ENCODE results near the gene NCOA1. TPM values are rescaled to one million over a fixed set of nuclear protein-coding genes. Genes with fewer than 3 reads are reported as not detected.

Gene NCOA1
- total RNA-seq, 2 experiments from 2014 or later = 35.5 to 40.6 TPM

GRCh38 chr2:24538720-24539119, 47.7 kb downstream of the NCOA1 start:
- no peak overlapping the region for H3K4me3 Mint-ChIP-seq
- no peaks in the 10 kb centered on the region for H3K27me3 ChIP-seq (ENCODE audit: control insufficient read depth in 1 of 2, insufficient read depth in 2 of 2, low read length in 2 of 2)
- no peaks in the 10 kb centered on the region for H3K27me3 Mint-ChIP-seq
- ChIA-PET CTCF (interaction anchor here (1.1 kb wide), 1 partner anchor 28 kb away, joined by 3 read pairs; no protein-coding TSS in a partner anchor), POLR2A (no interaction called here)
- peaks cover 13% of the 10 kb centered on the region for H3K9me3 Mint-ChIP-seq
- H3K36me3 Mint-ChIP-seq (ENCODE audit: low read depth) = peaks cover 77% of the 10 kb centered on the region
- H3K36me3 ChIP-seq (ENCODE audit: insufficient read depth, low read length) = peaks cover 2% of the 10 kb centered on the region
- DNase-seq (no peak), ATAC-seq (ENCODE audit: poor library complexity) (no peak)
- peaks cover 4 to 7% of the 10 kb centered on the region in 2 experiments for H3K9me3 ChIP-seq (ENCODE audit: control insufficient read depth in 1 of 2, insufficient read depth in 1 of 2, low read length in 2 of 2)
- intact Hi-C loops (cut with DNase I, micrococcal nuclease) = no loop called here
- H3K4me1 ChIP-seq (ENCODE audit: insufficient read depth, low read length) = no peaks in the 10 kb centered on the region
- TF ChIP-seq CTCF (IDR thresholded peaks at IDR 0.05) = no peak
- no peak overlapping the region for H3K27ac ChIP-seq (ENCODE audit: low read depth in 1 of 2, low read length in 2 of 2)
- peaks cover 41% of the 10 kb centered on the region for H3K4me1 Mint-ChIP-seq (ENCODE audit: low read depth)
- H3K4me3 ChIP-seq (ENCODE audit: low read length) = no peak overlapping the region
- no peak overlapping the region for H3K27ac Mint-ChIP-seq

- no peaks in the 10 kb centered on the region for H3K27me3 Mint-ChIP-seq
- Histone ChIP-seq H3K36me3 (ENCODE audit: insufficient read depth, low read length) (peaks cover 2% of the 10 kb centered on the region), H3K27me3 (ENCODE audit: control insufficient read depth in 1 of 2, insufficient read depth in 2 of 2, low read length in 2 of 2) (no peaks in the 10 kb centered on the region), H3K9me3 (ENCODE audit: control insufficient read depth in 1 of 2, insufficient read depth in 1 of 2, low read length in 2 of 2) (peaks cover 4 to 7% of the 10 kb centered on the region in 2 experiments), H3K27ac (ENCODE audit: low read depth in 1 of 2, low read length in 2 of 2) (no peak overlapping the region), H3K4me3 (ENCODE audit: low read length) (no peak overlapping the region), H3K4me1 (ENCODE audit: insufficient read depth, low read length) (peaks cover 2% of the 10 kb centered on the region)
- H3K36me3 Mint-ChIP-seq (ENCODE audit: low read depth) = peaks cover 77% of the 10 kb centered on the region
- POLR2A ChIA-PET = no interaction called here
- intact Hi-C loops (cut with DNase I, micrococcal nuclease) = no loop called here
- H3K9me3 Mint-ChIP-seq = peaks cover 13% of the 10 kb centered on the region
- H3K4me1 Mint-ChIP-seq (ENCODE audit: low read depth) = peaks cover 43% of the 10 kb centered on the region
- CTCF ChIA-PET = interaction anchor here (1.1 kb wide), 1 partner anchor 27 kb away, joined by 3 read pairs; no protein-coding TSS in a partner anchor
- DNase-seq = no peak
- ATAC-seq (ENCODE audit: poor library complexity) = no peak
- no peak overlapping the region for H3K4me3 Mint-ChIP-seq
- no peak overlapping the region for H3K27ac Mint-ChIP-seq
- TF ChIP-seq CTCF (IDR thresholded peaks at IDR 0.05) = no peak
These were observed 48.2 kb downstream of the NCOA1 start for GRCh38 chr2:24539258-24539657.

GRCh38 chr2:24540011-24540477, 49.0 kb downstream of the NCOA1 start:
- POLR2A ChIA-PET = no interaction called here
- Histone ChIP-seq H3K4me3 (ENCODE audit: low read length) (no peak overlapping the region), H3K27me3 (ENCODE audit: control insufficient read depth in 1 of 2, insufficient read depth in 2 of 2, low read length in 2 of 2) (no peaks in the 10 kb centered on the region), H3K9me3 (ENCODE audit: control insufficient read depth in 1 of 2, insufficient read depth in 1 of 2, low read length in 2 of 2) (peaks cover 7 to 8% of the 10 kb centered on the region in 2 experiments), H3K27ac (ENCODE audit: low read depth in 1 of 2, low read length in 2 of 2) (no peak overlapping the region), H3K36me3 (ENCODE audit: insufficient read depth, low read length) (peaks cover 2% of the 10 kb centered on the region), H3K4me1 (ENCODE audit: insufficient read depth, low read length) (peaks cover 5% of the 10 kb centered on the region)
- DNase-seq = no peak
- Mint-ChIP-seq H3K36me3 (ENCODE audit: low read depth) (peaks cover 74% of the 10 kb centered on the region), H3K27me3 (no peaks in the 10 kb centered on the region), H3K9me3 (peaks cover 13% of the 10 kb centered on the region), H3K4me1 (ENCODE audit: low read depth) (peaks cover 42% of the 10 kb centered on the region), H3K27ac (no peak overlapping the region), H3K4me3 (no peak overlapping the region)
- intact Hi-C loops (cut with DNase I, micrococcal nuclease) = no loop called here
- no peak for TF ChIP-seq CTCF (IDR thresholded peaks at IDR 0.05)
- CTCF ChIA-PET = interaction anchor here (1.1 kb wide), 1 partner anchor 26 kb away, joined by 3 read pairs; no protein-coding TSS in a partner anchor
- ATAC-seq (ENCODE audit: poor library complexity) = no peak

Data from CD4-positive, alpha-beta T cell (primary cell).